Cerebellar nuclear complex (tissue), 1 donor: ENCODE measurements around the gene IRAK1BP1.
A peak's percentile ranks its signal among the peaks of the same experiment; 100 is the strongest.
"Not testable (repeated sequence)": the region's sequence is repeated elsewhere in the genome, so short reads cannot be mapped to it uniquely, and the experiment has no call there.

Experiments
- DNase-seq, 2 experiments: peaks; one replicate each; lab custom pipeline; 2025; lab: John Stamatoyannopoulos, UW

IRAK1BP1 gene, protein sequence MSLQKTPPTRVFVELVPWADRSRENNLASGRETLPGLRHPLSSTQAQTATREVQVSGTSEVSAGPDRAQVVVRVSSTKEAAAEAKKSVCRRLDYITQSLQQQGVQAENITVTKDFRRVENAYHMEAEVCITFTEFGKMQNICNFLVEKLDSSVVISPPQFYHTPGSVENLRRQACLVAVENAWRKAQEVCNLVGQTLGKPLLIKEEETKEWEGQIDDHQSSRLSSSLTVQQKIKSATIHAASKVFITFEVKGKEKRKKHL

GRCh38 chr6:78867370-78868040 lies at the start of gene IRAK1BP1:
Gene IRAK1BP1, plus strand, starts transcription at chr6:78867551. Its CDS starts 26 bp downstream, at chr6:78867577.
- peak in 1 of 2 experiments; percentile 56 for DNase-seq

GRCh38 chr6:78824045-78824444 lies 43.3 kb upstream of the IRAK1BP1 start:
- DNase-seq = no peak

GRCh38 chr6:78829407-78829806 lies 37.9 kb upstream of the IRAK1BP1 start:
- no peak for DNase-seq

GRCh38 chr6:78830805-78831204 lies 36.5 kb upstream of the IRAK1BP1 start:
- no peak for DNase-seq

DNA sequence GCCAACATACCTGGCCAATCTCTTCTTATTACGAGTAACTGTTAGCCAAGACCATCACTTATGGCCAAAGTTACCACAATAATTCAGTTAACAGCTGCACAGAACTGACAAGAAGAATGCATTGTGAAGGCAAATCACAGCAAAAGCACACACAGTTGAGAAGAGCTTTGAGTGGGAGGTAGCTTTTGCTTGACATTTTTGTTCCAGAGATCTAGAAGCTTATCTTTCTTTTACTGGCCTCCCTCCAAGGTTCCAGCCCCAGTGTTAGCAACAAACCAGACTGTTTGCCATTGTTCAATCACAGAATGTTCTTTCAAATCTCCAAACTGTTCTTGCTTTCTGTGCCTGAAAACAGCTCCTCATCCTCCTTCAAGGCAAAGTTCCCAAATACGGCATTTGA lies 35.9 kb upstream of the IRAK1BP1 start:
- no peak for DNase-seq

GRCh38 chr6:78832091-78832808 lies 35.1 kb upstream of the IRAK1BP1 start:
- no peak for DNase-seq

- no peak for DNase-seq
Measured at GRCh38 chr6:78835817-78836216, 31.5 kb upstream of the IRAK1BP1 start.

GRCh38 chr6:78836598-78836997 lies 30.8 kb upstream of the IRAK1BP1 start:
- DNase-seq = no peak

- DNase-seq = no peak
Measured at GRCh38 chr6:78841111-78841510, 26.2 kb upstream of the IRAK1BP1 start.

- no peak for DNase-seq
Measured at GRCh38 chr6:78842953-78843352, 24.4 kb upstream of the IRAK1BP1 start.

- DNase-seq = no peak
Measured at GRCh38 chr6:78844899-78845298, 22.5 kb upstream of the IRAK1BP1 start.

GRCh38 chr6:78845567-78845966 lies 21.8 kb upstream of the IRAK1BP1 start:
- DNase-seq = no peak

DNA sequence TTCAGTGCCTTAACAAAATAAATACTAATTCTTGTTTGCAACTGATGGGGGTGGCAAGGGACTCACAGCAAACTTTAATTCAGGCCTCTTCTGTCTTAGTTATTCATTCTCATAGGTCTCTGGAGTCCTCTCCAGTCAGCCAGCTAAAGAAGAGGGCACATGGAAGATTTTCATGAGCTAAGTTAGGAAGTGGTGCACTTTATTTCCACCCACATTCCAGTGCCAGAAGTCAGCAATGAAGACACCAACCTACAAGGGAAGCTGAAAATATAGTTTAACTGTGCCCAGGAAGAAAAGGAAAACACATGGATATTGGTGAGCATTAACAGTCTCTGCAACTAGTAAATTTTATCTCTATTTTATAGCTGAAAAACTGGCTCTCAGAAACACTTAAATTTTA lies 16.7 kb upstream of the IRAK1BP1 start:
- no peak for DNase-seq

DNA sequence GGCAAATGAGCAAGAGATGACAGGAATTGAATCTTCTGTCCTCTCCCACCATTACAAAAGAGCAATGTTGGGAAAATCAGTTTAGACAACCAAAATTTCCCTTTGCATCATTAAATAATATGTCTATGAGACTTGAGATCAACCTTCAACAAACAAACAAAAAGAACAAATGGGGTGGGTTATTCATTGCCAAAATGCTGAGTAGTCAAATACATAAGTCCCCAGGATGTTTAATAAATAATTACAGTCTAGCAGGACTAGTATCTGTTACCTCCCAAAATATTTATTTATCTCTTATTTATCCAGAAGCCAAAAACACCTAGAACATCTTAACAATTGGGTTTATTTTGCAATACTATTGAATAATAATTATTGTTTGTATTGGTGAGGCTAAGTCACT lies 16.2 kb upstream of the IRAK1BP1 start:
- DNase-seq = no peak

DNA sequence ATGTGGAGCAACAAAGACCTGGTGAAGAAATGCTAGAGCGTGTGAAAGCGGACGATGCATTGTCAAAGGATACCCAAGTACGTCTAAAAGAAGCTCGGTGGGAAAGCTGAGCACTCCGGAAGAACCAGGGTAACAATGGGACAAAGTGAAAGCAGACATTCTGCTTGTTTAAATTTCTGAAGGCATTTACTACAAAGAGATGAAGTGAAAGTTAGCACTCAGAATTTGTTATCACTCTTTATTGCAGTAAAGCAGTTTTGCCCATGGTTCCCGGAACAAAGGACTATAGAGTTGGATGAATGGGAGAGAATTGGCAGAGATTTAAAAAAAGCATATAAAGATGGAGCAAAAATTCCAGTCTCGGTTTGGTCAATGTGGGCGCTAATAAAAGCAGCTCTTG lies 12.8 kb upstream of the IRAK1BP1 start:
- DNase-seq = no peak

DNA sequence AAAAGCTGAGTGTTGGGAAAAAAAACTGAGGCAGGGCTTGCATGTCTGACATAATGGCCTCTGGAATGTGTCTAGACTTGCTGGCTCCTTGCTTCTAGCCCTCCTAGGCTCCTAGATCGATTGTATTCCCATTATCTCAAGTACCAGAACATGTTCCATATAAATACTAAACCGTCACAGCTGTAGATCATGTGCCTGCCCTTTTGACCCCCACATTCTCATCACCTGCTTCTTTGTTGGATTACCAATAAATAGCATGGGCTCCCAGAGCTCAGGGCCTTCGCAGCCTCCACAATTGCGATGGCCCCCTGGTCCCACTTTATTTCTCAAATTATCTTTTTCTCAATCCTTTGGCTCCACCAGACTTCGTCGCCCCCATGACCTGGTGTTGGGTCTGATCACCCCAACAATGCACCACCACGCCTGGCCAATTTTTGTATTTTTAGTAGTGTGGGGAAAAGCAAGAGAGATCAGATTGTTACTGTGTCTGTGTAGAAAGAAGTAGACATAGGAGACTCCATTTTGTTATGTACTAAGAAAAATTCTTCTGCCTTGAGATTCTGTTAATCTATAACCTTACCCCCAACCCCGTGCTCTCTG lies 8.9 kb upstream of the IRAK1BP1 start:
- DNase-seq = not testable (repeated sequence)

- DNase-seq = no peak
Measured at GRCh38 chr6:78861509-78861908, 5.8 kb upstream of the IRAK1BP1 start.

DNA sequence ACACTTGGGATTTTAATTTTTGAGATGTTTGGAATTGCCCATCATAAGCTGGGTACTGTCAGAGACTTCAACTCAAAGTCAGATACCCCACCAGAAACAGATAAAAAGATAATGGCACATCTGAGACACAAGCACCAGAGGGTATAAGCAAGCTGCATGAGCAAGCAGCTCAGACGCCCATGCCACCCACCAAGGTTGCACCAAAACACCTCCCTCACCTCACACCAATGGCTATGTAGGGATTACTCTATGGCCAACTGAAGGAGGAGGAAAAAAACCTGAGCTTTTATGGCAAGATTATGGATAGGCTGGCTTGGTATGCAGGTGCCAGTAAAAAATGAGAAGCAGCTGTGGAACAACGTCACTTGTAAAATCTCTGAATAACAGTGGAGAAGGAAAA lies 3.8 kb upstream of the IRAK1BP1 start:
- DNase-seq = no peak

- no peak for DNase-seq
Measured at GRCh38 chr6:78864957-78865356, 2.4 kb upstream of the IRAK1BP1 start.

DNA sequence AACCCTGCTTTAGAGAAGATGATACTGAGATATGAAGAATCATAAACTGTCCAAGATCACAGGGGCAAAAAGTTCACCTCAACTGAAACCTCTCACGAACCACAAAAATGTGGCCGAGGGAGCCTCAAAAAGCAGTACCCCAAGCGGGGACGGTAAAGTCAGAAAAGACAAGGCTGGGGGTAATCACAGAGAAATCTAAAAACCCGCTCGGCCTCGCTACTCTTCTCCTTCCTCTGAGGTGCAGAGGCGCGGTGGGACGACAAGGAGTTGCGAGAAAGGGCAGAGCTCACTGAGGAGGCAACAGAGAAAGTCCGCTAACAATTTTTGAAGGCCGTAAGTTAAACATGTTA lies 356 bp upstream of the IRAK1BP1 start:
- no peak for DNase-seq

GRCh38 chr6:78868116-78868515 lies 765 bp downstream of the IRAK1BP1 start:
- no peak for DNase-seq

DNA sequence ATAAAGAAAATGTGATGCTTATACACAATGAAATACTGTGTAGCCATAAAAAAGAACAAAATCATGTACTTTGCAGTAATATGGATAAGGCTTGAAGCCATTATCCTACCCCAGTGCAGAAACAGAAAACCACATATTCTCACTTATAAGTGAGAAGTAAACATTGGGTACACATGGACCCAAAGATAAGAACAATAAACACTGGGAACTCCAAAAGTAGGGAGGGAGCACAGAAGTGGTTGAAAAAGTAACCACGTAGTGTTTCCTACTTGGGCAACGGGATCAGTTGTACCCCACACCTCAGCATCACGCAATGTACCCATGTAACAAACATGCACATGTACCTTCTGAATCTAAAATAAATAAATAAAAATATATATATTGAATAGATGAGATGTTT lies 8.2 kb downstream of the IRAK1BP1 start:
- DNase-seq = no peak

GRCh38 chr6:78883651-78884050 lies 16.3 kb downstream of the IRAK1BP1 start:
- no peak for DNase-seq
